Cardiac atrium fibroblast (primary cell): ENCODE results near the gene PARP2. TPM values are rescaled to one million over a fixed set of nuclear protein-coding genes. Genes with fewer than 3 reads are reported as not detected.

ENCODE experiments used
- total RNA-seq: library from RNA; depleted of rRNA; stranded (reverse); fragments of >200 nt; gene quantifications from 2 replicates; pipeline ENCODE4 v1.2.3, GENCODE V29; 2015

The PARP2 gene, protein sequence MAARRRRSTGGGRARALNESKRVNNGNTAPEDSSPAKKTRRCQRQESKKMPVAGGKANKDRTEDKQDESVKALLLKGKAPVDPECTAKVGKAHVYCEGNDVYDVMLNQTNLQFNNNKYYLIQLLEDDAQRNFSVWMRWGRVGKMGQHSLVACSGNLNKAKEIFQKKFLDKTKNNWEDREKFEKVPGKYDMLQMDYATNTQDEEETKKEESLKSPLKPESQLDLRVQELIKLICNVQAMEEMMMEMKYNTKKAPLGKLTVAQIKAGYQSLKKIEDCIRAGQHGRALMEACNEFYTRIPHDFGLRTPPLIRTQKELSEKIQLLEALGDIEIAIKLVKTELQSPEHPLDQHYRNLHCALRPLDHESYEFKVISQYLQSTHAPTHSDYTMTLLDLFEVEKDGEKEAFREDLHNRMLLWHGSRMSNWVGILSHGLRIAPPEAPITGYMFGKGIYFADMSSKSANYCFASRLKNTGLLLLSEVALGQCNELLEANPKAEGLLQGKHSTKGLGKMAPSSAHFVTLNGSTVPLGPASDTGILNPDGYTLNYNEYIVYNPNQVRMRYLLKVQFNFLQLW
- total RNA-seq, result 1.8 and 16.2 TPM in 2 replicates

DNA sequence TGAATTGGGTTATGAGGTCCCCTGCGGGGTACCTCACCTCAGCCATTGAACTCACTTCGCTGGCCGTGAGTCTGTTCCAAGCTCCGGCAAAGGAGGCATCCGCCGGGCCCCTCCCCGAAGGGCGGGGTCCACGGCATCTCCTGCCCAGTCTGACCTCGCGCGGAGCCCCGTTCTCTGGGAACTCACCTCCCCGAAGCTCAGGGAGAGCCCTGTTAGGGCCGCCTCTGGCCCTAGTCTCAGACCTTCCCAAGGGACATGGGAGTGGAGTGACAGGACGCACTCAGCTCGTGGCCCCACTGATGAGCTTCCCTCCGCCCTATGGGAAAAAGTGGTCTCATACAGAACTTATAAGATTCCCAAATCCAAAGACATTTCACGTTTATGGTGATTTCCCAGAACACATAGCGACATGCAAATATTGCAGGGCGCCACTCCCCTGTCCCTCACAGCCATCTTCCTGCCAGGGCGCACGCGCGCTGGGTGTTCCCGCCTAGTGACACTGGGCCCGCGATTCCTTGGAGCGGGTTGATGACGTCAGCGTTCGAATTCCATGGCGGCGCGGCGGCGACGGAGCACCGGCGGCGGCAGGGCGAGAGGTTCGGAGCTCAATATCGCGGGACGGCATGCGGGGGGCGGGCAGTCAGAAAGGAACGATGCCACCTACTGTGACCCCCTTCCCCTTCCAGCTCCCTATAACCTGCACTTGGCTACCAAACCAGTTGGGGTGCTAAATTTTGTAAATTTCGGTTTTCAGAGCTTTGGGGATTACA is at the start of gene PARP2:
Gene PARP2 (plus strand): TSS at position 544 of the 770 bp plus-strand sequence. CDS start 7 bp downstream, at position 551.

DNA sequence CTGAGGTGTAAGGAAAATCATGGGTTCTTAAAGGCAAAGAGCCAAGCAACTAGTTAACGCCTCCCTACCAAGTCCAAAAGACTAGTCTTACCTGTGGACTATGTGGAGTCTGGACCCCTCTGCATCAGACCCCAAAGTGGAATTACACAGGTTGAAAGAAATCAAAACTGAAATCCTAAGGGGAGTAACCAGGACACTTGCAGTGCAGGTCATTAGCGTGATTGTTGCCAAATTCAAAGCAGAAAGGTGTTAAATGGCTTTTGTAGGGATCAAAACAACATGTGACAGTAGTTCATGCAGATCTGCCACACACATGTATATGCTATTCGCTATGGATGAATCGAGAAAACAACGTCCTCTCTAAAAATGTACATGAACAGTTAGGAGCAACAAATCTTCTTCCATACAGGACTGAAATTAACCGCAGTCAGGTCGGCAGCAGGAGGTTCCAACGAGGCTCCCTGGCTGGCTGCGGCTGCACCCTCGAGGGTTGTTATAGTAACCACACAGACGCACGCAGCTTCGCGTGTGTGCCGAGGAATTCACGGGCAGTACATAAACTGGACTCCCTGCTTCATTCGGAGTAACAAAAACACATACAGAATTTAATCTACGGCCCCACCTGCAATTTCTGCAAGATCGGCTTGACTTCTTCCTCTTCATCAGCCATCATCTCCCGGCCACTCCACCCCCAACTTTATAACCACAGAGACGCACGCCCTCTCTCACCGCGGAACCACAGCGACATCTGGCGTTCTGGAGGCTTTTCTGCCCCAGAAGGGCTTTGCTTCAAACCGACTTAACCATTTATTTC is 38.0 kb upstream of the PARP2 start, which contains the start of gene TTC5:
Gene TTC5 (minus strand): TSS at position 687 of the 814 bp plus-strand sequence. CDS start 14 bp downstream, at position 673.

GRCh38 chr14:20332788-20333493 is 10.5 kb upstream of the PARP2 start, which contains the start of gene CCNB1IP1:
Gene CCNB1IP1 (minus strand): TSS chr14:20333279. CDS start chr14:20316523, 16,756 bp downstream.

Other genes starting within 250 kb of the PARP2 start
- gene OR4K17, start 232.9 kb upstream of the PARP2 start, total RNA-seq, result not detected in 2 replicates
- gene OR4N5, start 204.8 kb upstream of the PARP2 start, total RNA-seq, result not detected in 2 replicates
- not detected in 2 replicates for gene OR11G2, start 152.7 kb upstream of the PARP2 start, total RNA-seq
- not detected in 2 replicates for gene OR11H6, start 119.9 kb upstream of the PARP2 start, total RNA-seq
- gene OR11H7, start 114.7 kb upstream of the PARP2 start, total RNA-seq, result not detected in 2 replicates
- gene OR11H4, start 104.3 kb upstream of the PARP2 start, total RNA-seq, result not detected in 2 replicates
- 7.5 and 9.9 TPM in 2 replicates for gene TTC5, start 37.7 kb upstream of the PARP2 start, total RNA-seq
- 34.8 and 43.9 TPM in 2 replicates for gene CCNB1IP1, start 10.4 kb upstream of the PARP2 start, total RNA-seq
- 11.3 and 14.6 TPM in 2 replicates for gene TEP1, start 69.9 kb downstream of the PARP2 start, total RNA-seq
- gene KLHL33, start 92.5 kb downstream of the PARP2 start, total RNA-seq, result 0.49 TPM in 1 of 2 replicates, not detected in the other
- gene OSGEP, start 111.2 kb downstream of the PARP2 start, total RNA-seq, result 22.6 and 35.2 TPM in 2 replicates
- gene APEX1, start 111.6 kb downstream of the PARP2 start, total RNA-seq, result 124 and 139 TPM in 2 replicates
- 6.3 and 11.6 TPM in 2 replicates for gene PIP4P1, start 117.8 kb downstream of the PARP2 start, total RNA-seq
- 23.1 and 54.3 TPM in 2 replicates for gene PNP, start 125.8 kb downstream of the PARP2 start, total RNA-seq
- gene RNASE10, start 161.9 kb downstream of the PARP2 start, total RNA-seq, result not detected in 2 replicates
- not detected in 2 replicates for gene RNASE9, start 217.4 kb downstream of the PARP2 start, total RNA-seq
- gene RNASE11, start 244.4 kb downstream of the PARP2 start, total RNA-seq, result not detected in 2 replicates
- gene RNASE12, start 247.7 kb downstream of the PARP2 start, total RNA-seq, result not detected in 2 replicates